Prostate gland (tissue), 2 donors: Measurements from ENCODE around the gene CABLES1. TPM values are rescaled to one million over a fixed set of nuclear protein-coding genes. Genes with fewer than 3 reads are reported as not detected.

Experiments
- DNase-seq: peaks from one replicate; pipeline ENCODE4 v3.0.0-alpha.2; 2019; ENCODE audit warnings: low spot score
- H3K27ac ChIP-seq, 2 donors: fragments of 200-600 bp; sonication (generic); 2 replicates each; pipeline ENCODE4 v1.5.1; 2017 to 2019
- H3K27me3 ChIP-seq: fragments of 200-600 bp; sonication (generic); replicated peaks from 2 replicates; pipeline ENCODE4 v1.5.1; 2019; ENCODE audit not compliant: insufficient read depth
- H3K36me3 ChIP-seq, 2 donors: fragments of 200-600 bp; sonication (generic); 1 replicate in 1 of 2; 2 replicates in 1 of 2; pipeline versions ENCODE4 v1.5.1 to v1.8.1; 2017 to 2019
- H3K4me1 ChIP-seq: fragments of 200-600 bp; sonication (generic); replicated peaks from 2 replicates; pipeline ENCODE4 v1.5.1; 2019
- H3K4me3 ChIP-seq, 2 donors: fragments of 200-600 bp; sonication (generic); 2 replicates each; pipeline ENCODE4 v1.5.1; 2017 to 2019
- H3K9me3 ChIP-seq: fragments of 200-600 bp; sonication (generic); 2 replicates; pipeline ENCODE4 v1.5.1; 2017
- POLR2A ChIP-seq: fragments of 450-650 bp; IDR thresholded peaks from one replicate; pipeline ENCODE4 v1.6.1; 2016; ENCODE audit warnings: antibody characterized with exemption, mild to moderate bottlenecking
- POLR2AphosphoS5 ChIP-seq: sonication (generic); formaldehyde crosslinking; IDR thresholded peaks from one replicate; pipeline ENCODE4 v1.6.1; 2017; ENCODE audit warnings: antibody characterized with exemption
- WGBS: methylation state at CpG from one replicate; pipeline ENCODE4 v1.1.5; 2018; 5-methylcytosine and 5-hydroxymethylcytosine counted together
- intact Hi-C: fragments of 100-400 bp; cut with DNase I; formaldehyde crosslinking; loops from one replicate; pipeline ENCODE4 v1.14.2; 2022
- total RNA-seq, 2 donors: library from RNA; depleted of rRNA; stranded (reverse); fragments of >200 nt; gene quantifications; one replicate each; pipeline ENCODE4 v1.1.0, GENCODE V29; 2016
- TF ChIP-seq, protein P1 (sequence below), 4 experiments: fragments of 200-600 bp in 2 of 4; fragments of 450-650 bp in 2 of 4; sonication (generic) in 2 of 4; IDR thresholded peaks; 1 replicate in 3 of 4; 2 replicates in 1 of 4; pipeline ENCODE4 v1.5.1; 2016 to 2019; ENCODE audit warnings: antibody characterized with exemption in 4 of 4, mild to moderate bottlenecking in 2 of 4, moderate library complexity in 2 of 4

CABLES1 gene
- total RNA-seq, 2 donors from 2014 or later, result 3.9 to 16.2 TPM

DNA sequence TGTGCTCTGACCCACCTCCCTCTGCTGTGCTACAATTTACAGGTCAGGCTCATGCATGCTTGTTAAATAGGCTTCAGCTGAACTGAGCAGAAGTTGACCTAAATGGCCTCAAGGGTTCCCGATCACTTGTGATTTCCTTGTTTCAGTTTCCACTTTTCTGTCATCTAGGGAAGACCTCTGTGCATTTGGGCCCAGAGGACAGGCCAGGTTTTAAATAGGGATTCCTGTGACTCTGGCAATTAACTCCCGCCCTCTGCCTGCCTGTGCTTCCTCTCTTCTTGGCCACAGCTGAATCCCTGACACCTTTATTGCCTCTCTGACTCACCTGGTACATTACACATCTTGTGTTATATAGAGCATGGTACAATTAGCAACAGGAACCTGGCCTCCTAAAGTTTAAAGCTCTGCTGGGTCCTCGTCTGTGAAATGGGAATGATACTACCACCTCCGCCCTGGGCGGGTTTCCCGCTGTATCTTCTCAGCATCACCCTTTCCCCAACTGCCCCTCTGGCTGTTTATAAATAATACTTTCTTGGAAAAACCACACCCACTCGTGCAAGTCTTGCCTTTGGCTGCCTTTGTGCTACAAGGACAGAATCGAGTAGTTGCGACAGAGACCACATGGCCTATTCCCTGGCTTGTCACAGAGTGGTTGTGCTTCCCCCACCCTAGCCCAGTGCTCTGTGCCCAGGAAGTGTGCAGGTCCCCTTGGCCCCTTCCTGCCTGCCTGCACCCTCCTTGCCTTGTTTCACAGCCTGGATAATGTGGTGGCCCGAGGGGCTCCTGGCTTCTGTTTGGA lies 7.9 kb downstream of the CABLES1 start:
- TF ChIP-seq POLR2A (no peak), POLR2AphosphoS5 (no peak)
- TF ChIP-seq, protein P1, sequence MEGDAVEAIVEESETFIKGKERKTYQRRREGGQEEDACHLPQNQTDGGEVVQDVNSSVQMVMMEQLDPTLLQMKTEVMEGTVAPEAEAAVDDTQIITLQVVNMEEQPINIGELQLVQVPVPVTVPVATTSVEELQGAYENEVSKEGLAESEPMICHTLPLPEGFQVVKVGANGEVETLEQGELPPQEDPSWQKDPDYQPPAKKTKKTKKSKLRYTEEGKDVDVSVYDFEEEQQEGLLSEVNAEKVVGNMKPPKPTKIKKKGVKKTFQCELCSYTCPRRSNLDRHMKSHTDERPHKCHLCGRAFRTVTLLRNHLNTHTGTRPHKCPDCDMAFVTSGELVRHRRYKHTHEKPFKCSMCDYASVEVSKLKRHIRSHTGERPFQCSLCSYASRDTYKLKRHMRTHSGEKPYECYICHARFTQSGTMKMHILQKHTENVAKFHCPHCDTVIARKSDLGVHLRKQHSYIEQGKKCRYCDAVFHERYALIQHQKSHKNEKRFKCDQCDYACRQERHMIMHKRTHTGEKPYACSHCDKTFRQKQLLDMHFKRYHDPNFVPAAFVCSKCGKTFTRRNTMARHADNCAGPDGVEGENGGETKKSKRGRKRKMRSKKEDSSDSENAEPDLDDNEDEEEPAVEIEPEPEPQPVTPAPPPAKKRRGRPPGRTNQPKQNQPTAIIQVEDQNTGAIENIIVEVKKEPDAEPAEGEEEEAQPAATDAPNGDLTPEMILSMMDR (IDR thresholded peaks at IDR 0.05), result no peak
- intact Hi-C loops, result no loop called here
- DNase-seq, result no peak
- Histone ChIP-seq H3K27ac (peak overlapping the region in 1 of 2 donors; percentile 37), H3K4me1 (no peaks in the 10 kb centered on the region), H3K4me3 (no peak overlapping the region), H3K36me3 (no peaks in the 10 kb centered on the region), H3K27me3 (no peaks in the 10 kb centered on the region), H3K9me3 (no peaks in the 10 kb centered on the region)
- 48% methylated on average over 10 of the region's 10 CpGs for WGBS

DNA sequence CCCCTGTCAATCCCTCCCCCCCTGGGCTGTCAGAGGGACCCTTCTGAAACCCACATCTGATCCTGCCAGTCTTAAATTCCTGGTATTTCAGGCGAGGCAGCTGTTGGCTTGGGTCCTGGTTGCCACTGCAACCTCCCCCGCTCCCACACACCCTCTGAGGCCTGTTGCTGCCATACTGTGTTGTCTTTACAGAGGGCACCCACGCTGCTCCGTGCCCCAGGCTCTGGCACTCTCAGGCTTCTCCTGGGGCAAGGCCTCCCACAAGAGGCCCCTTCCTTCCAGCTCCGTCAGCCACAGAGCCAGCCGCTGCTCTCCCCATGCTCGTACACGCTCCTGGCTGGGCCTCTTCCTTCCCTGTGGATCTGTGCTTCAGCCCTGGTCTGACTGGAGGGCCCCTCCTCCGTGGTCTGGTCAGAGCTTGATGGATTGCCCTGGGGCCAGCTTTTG lies 8.6 kb downstream of the CABLES1 start:
- Histone ChIP-seq H3K4me1 (no peaks in the 10 kb centered on the region), H3K36me3 (no peaks in the 10 kb centered on the region), H3K27me3 (no peaks in the 10 kb centered on the region), H3K27ac (peak overlapping the region in 1 of 2 donors; percentile 37), H3K9me3 (no peaks in the 10 kb centered on the region), H3K4me3 (no peak overlapping the region)
- intact Hi-C loops, result no loop called here
- 39% methylated on average over 9 of the region's 9 CpGs for WGBS
- DNase-seq, result no peak
- TF ChIP-seq, protein P1 (IDR thresholded peaks at IDR 0.05), result no peak
- TF ChIP-seq POLR2A (no peak), POLR2AphosphoS5 (no peak)

DNA sequence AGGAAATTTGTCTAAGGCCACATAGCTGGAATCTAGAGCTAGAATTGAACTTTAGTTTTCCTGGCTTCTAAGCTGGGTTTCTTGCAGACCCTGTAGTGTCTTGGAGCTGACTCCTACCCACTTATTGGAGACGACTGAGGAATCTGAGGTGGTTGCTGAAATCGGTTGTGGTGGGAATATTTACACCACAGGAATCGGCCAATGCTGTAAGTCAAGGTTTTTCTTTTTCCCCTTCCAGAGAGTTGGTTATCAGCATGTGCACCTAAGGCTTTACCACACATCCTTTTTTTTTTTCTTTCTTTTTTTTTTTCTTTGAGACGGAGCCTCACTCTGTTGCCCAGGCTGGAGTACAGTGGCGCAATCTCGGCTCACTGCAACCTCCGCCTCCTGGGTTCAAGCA lies 9.4 kb downstream of the CABLES1 start:
- TF ChIP-seq, protein P1 (IDR thresholded peaks at IDR 0.05), result no peak
- no peak for TF ChIP-seq POLR2A
- TF ChIP-seq POLR2AphosphoS5, result no peak
- Histone ChIP-seq H3K27me3 (no peaks in the 10 kb centered on the region), H3K9me3 (no peaks in the 10 kb centered on the region), H3K4me3 (no peak overlapping the region), H3K36me3 (no peaks in the 10 kb centered on the region), H3K4me1 (no peaks in the 10 kb centered on the region), H3K27ac (no peak overlapping the region)
- no peak for DNase-seq
- WGBS, result 89% methylated on average over 7 of the region's 7 CpGs
- intact Hi-C loops, result no loop called here

DNA sequence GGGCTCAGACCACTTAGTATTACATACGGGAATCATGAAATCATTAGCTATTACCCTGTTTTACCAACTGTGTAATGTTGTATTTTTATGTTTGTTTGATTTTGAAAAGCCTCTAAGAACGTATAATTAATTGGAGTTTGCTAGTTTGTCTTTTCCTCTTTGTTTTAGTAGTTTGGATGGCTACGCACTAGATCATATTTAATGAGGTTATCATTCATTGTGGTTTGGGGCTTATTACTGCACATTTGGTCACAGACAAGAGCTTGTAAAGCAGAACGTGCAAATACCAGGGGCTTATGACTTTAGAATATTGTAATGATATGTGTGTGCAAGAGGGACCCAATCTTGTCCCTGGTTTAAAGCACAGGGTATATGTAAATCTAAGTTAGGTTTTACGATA lies 10.3 kb downstream of the CABLES1 start:
- Histone ChIP-seq H3K9me3 (no peaks in the 10 kb centered on the region), H3K27me3 (no peaks in the 10 kb centered on the region), H3K36me3 (no peaks in the 10 kb centered on the region), H3K4me1 (no peaks in the 10 kb centered on the region), H3K4me3 (no peak overlapping the region), H3K27ac (no peak overlapping the region)
- 66% methylated on average over 5 of the region's 5 CpGs for WGBS
- intact Hi-C loops, result no loop called here
- DNase-seq, result no peak
- TF ChIP-seq, protein P1 (IDR thresholded peaks at IDR 0.05), result no peak
- TF ChIP-seq POLR2A, result no peak
